ENCODE measurements around the gene RBMS3. TPM values are rescaled to one million over a fixed set of nuclear protein-coding genes. Genes with fewer than 3 reads are reported as not detected.

RBMS3 gene
- total RNA-seq, 4 donors from 2014 or later, result 116 to 171 (median 152) TPM

DNA sequence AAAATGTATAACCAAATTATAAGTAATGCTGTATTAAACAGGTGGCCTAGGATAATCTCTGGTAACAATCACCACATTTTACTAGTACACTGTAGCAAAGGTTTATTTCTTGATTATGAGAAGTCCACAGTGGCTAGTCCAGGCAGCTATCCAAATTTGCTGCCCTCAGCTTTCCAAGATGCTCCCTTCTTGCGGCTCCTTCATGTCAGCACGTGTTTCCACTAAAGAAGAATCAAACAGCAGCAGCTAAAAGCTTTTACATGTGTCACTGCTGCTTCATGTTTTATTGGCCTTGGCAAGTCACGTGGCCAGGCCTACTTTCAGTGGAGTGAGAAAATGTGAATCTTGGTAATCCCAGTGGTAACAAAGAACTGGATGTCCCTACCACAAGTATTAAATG, 5.6 kb upstream of the RBMS3 start:
- Histone ChIP-seq H3K4me3 (replicated peaks in 1 of 3) (no peak overlapping the region), H3K4me1 (peaks cover 0 to 8% of the 10 kb centered on the region in 2 donors), H3K27me3 (no peaks in the 10 kb centered on the region), H3K9me3 (no peaks in the 10 kb centered on the region), H3K36me3 (no peaks in the 10 kb centered on the region), H3K27ac (no peak overlapping the region)
- intact Hi-C loops (cut with DNase I), result no loop called here
- no peak for TF ChIP-seq POLR2A (IDR thresholded peaks at IDR 0.05)
- TF ChIP-seq, protein P1, sequence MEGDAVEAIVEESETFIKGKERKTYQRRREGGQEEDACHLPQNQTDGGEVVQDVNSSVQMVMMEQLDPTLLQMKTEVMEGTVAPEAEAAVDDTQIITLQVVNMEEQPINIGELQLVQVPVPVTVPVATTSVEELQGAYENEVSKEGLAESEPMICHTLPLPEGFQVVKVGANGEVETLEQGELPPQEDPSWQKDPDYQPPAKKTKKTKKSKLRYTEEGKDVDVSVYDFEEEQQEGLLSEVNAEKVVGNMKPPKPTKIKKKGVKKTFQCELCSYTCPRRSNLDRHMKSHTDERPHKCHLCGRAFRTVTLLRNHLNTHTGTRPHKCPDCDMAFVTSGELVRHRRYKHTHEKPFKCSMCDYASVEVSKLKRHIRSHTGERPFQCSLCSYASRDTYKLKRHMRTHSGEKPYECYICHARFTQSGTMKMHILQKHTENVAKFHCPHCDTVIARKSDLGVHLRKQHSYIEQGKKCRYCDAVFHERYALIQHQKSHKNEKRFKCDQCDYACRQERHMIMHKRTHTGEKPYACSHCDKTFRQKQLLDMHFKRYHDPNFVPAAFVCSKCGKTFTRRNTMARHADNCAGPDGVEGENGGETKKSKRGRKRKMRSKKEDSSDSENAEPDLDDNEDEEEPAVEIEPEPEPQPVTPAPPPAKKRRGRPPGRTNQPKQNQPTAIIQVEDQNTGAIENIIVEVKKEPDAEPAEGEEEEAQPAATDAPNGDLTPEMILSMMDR (IDR thresholded peaks at IDR 0.05), result no peak
- WGBS, 2 donors, result 68 to 95% methylated on average over 3 of the region's 3 CpGs
- DNase-seq, result no peak

- no peaks in the 10 kb centered on the region for H3K9me3 ChIP-seq
- WGBS, 2 donors, result 98% methylated on average over 6 of the region's 6 CpGs
- no peak for DNase-seq
- H3K27me3 ChIP-seq, result no peaks in the 10 kb centered on the region
- H3K36me3 ChIP-seq, result no peaks in the 10 kb centered on the region
- peaks cover 0 to 8% of the 10 kb centered on the region in 2 donors for H3K4me1 ChIP-seq
- H3K4me3 ChIP-seq (replicated peaks in 1 of 3), result no peak overlapping the region
- TF ChIP-seq, protein P1 (IDR thresholded peaks at IDR 0.05), result no peak
- TF ChIP-seq POLR2A (IDR thresholded peaks at IDR 0.05), result no peak
- intact Hi-C loops (cut with DNase I), result no loop called here
- no peak overlapping the region for H3K27ac ChIP-seq
Measured at GRCh38 chr3:29277249-29277648, 3.6 kb upstream of the RBMS3 start.

GRCh38 chr3:29279286-29279685, 1.6 kb upstream of the RBMS3 start:
- intact Hi-C loops (cut with DNase I), result no loop called here
- no peaks in the 10 kb centered on the region for H3K9me3 ChIP-seq
- H3K4me1 ChIP-seq, result peaks cover 0 to 8% of the 10 kb centered on the region in 2 donors
- no peaks in the 10 kb centered on the region for H3K36me3 ChIP-seq
- 81 to 90% methylated on average over 4 of the region's 4 CpGs for whole genome bisulfite sequencing, 2 donors
- TF ChIP-seq, protein P1 (IDR thresholded peaks at IDR 0.05), result no peak
- no peak for TF ChIP-seq POLR2A (IDR thresholded peaks at IDR 0.05)
- no peak overlapping the region for H3K27ac ChIP-seq
- no peak for DNase-seq
- H3K27me3 ChIP-seq, result no peaks in the 10 kb centered on the region
- H3K4me3 ChIP-seq (replicated peaks in 1 of 3), result no peak overlapping the region

DNA sequence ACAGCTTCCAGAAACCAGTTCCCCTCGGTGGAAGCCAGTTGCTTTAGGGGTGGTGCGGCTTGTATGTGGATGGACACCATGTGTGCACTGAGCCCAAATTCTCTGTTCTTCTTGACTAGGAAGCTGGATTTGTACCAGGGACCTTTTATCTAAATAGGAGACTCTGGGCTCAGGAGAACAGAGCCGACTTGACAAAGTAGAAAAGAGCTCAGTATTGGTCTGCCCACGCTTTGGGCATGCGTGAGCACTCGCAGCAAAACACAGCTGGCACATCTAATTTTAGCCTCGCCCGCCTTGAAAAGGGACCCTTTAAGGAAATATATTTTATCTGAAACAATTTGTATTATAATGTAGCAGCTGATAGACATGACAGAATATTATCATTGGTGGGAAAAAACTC, 1.1 kb upstream of the RBMS3 start:
- intact Hi-C loops (cut with DNase I), result loop anchor here (5.0 kb wide), 1 partner anchor 417 kb away; no protein-coding TSS in a partner anchor
- H3K9me3 ChIP-seq, result no peaks in the 10 kb centered on the region
- H3K27me3 ChIP-seq, result no peaks in the 10 kb centered on the region
- 74 to 78% methylated on average over 8 of the region's 8 CpGs for WGBS, 2 donors
- no peak overlapping the region for H3K27ac ChIP-seq
- H3K4me1 ChIP-seq, result peaks cover 0 to 8% of the 10 kb centered on the region in 2 donors
- peak in 1 of 2 donors; percentile 5 for DNase-seq
- no peaks in the 10 kb centered on the region for H3K36me3 ChIP-seq
- TF ChIP-seq POLR2A (IDR thresholded peaks at IDR 0.05), result no peak
- TF ChIP-seq, protein P1 (IDR thresholded peaks at IDR 0.05), result no peak
- H3K4me3 ChIP-seq (replicated peaks in 1 of 3), result no peak overlapping the region

DNA sequence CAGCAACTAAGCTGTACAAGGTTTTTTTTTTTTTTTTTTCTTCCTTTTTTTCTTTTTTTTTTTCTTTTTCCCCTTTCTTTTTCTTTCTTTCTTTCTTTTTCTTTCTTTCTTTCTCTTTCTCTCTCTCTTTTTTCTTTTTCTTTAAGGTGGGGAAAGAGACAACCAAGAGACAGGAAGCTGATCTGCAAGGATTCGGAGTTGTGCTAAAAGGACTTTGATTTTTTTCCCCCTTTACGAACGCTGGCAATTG, 148 bp downstream of the RBMS3 start:
- no peaks in the 10 kb centered on the region for H3K36me3 ChIP-seq
- peaks cover 0 to 8% of the 10 kb centered on the region in 2 donors for H3K4me1 ChIP-seq
- no peaks in the 10 kb centered on the region for H3K9me3 ChIP-seq
- H3K4me3 ChIP-seq (replicated peaks in 1 of 3), result peak overlapping the region; percentile 24 to 51 (median 47)
- WGBS, 2 donors, result 0 to 3% methylated on average over 3 of the region's 3 CpGs
- H3K27ac ChIP-seq, result peak overlapping the region; percentile 86 to 96 (median 92)
- intact Hi-C loops (cut with DNase I), result loop anchor here (5.0 kb wide), 1 partner anchor 416 kb away; no protein-coding TSS in a partner anchor
- no peaks in the 10 kb centered on the region for H3K27me3 ChIP-seq
- no peak for DNase-seq
- TF ChIP-seq POLR2A (IDR thresholded peaks at IDR 0.05), result no peak
- TF ChIP-seq, protein P1 (IDR thresholded peaks at IDR 0.05), result peak in 1 of 6 experiments; percentile 3

Measured in thyroid gland (tissue), 4 donors.